Midbrain (tissue), 1 donor: ENCODE results near the gene MARK3.
"Not testable (repeated sequence)": the region's sequence is repeated elsewhere in the genome, so short reads cannot be mapped to it uniquely, and the experiment has no call there.

Experiments
- DNase-seq: peaks from one replicate; lab custom pipeline; 2025; lab: John Stamatoyannopoulos, UW

Gene MARK3

DNA sequence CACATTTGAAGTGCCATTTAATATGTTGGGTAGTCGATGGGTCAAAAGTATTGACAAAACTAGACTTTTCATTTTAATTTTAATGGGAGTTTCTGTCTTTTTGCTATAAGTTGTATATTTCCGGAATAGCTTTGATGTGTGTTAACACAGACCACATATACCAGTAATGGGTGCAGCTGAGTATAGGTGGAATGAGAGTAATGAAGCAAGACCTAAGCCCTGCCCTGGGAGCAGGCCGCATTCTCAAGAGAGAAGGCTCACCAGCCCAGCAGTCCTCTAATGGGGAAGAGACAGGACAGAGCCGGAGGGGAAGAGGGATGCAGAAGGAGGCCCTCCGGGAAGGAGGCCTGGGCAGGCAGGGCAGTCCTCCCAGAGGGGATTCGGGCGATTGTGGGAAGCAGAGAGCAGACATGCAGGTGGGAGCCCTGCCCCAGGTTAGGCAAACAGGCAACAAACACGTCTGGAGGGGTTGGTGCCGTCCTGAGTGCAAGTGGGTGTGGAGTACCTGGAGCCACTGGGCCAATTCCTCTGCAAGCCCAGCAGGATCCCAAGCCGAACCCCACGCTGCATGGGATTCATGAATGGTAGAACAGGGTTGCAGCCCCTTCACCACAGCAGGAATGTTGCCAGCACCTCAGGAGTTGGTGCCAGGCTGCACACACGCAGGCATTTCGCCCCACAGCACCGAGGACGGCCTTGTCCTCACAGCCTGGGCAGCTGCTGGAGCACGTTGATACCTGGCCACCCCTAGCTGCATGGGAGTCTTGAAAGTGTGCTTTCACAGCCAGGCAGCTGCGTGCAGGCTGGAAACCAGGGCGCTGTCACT, 129.6 kb downstream of the MARK3 start:
- DNase-seq, result no peak

DNA sequence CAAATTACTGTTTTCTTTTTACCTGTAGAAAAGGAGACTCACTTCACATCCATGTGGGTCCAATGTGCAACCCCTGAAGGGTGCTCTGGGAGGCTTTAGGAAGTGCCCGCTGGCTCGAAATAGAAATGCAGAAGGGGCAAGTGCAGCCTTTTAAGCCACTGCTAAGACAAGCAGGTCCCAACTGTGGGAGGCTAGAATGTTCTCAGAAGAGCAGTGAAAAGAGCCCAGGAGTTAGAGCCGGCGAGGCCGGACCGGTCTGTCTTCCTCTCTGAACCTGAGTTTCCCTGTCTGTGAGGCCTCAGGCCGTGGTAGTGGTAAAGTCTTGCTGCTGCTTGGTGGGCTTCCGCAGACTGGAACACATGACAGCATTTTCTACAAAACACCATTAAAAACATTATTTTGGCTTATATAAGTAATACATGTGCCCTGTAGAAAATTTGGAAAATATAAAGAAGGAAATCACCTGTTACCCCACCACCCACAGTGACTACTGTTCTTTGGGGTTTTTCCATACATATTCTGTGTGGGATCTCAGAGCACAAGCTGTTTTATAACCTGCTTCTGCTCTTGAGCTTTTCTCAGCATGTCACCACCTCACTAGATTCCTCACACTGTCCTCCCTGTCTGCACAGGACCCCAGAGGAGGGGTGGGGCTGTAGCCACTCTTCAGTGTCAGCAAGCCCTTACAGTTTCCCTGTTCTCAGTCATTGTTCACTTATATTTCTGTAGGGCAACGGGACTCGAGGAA, 131.4 kb downstream of the MARK3 start:
- no peak for DNase-seq

DNA sequence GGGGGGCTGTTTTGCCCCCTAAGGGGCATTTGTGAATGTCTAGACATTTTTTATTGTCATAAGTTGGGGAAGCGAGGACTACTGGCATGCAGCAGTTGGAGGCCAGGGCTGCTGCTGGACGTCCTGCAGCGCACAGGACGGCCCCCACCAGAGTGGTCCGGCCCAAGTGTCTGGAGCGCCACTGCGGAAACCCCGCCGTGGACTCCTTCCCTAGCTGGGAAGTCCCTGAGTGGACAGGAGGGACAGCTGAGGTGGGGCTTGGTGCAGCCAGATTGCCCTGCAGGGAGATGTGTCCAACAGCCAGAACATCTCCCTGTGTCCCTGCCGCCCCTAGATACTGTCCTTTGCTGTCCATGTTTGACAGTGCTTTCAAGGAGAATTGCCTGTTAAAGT, 132.0 kb downstream of the MARK3 start:
- DNase-seq, result no peak

DNA sequence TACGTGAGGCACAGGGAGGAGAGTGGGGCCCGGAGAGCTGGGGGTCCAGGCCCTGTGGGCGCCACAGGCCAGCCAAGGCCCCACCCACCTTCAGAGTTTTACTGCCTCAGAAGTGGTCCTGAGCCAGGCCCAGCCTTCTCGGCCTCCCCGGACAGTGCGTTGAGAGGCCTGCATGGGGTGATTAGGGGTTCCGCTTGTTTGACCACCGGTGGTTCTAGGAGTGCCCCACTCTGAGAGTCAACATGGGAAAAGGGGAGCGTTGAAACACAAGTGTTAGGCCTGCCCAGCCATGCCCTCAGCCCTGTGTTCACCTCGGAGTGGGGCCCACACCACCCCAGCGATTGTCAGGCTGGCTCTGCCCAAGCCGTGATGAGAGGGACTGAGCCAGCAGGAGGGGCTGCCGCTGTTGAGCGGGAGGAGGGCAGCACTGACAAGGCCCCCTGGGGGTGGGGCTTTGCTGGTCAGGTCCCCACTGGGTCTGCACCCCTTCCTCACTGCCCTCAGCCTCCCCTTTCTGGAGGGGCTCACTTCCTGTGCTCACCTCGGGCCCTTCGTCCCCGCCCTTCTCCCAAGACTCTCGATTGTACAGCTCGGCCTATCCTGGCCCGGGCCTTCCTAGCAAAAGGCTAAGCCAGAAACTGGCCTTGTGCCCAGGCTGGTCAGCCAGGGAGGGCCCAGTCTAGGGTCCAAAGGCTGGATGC, 132.7 kb downstream of the MARK3 start:
- DNase-seq, result peak; percentile 34

DNA sequence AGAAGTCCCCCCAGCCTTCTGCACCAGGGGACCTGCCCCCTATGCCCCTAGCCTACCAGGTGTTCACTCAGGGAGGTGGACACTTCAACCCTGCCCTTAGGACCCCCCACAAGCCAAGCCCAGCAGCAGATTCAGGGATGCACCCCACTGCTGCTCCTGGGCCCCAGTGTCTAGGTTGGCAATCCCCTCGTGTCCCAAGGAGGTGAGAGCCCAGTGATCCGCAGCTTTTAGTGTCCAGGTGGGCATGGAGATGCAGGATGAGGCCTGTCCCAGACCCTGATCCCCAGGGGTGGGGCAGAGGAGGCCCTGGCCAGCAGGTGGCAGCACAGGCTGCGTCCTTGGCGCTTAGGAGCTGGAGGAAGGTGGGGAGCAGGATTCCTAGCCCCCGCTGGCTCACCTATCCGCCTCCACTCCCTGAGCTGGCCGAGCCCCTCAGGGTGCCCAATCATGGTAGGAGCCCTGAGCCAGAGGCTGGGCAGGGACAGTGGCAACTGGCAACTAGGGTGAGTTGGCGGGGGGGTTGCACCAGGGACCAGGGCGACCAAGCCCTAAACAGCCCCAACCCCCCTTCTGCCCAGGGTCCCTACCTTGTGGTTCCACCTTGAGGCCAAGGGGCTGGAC, 133.3 kb downstream of the MARK3 start:
- DNase-seq, result peak; percentile 77

DNA sequence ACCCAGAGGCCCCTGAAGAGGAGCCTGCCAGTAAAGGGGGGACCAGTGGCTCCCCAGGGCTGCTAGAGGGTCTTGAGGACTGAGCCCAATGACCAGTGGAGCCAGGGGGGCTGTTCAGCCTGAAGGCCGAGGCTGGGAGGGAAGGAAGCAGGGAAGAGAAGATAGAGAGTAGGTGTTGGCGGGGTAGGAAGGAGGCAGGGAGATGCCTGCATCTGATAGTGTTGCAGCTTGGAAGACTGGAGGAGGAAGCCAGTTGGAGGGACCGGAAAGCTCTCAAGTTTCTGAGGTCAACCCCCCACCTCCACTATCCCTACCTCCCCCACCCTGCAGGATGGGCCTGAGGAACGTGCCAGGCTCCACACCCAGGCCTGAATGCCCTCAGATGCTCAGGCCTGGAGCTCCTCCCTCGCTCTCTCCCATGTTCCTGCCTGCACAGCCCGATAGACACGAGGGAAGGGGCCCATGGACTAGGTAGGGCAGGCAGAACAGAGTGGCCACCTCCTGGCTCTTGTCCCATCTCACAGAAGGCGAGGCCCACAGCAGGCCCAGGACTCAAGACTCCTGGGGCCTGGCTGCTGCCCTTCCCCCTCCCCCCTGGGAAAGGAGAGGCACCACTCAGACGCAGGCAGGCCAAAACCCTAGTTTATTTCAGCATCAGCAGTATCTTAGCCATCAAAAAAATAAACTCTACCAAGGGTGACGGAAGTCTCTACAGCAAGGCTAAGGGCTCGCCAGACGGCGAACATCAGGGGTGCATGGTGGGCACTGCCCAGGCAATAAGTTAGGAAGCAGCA, 134.0 kb downstream of the MARK3 start:
- DNase-seq, result no peak

DNA sequence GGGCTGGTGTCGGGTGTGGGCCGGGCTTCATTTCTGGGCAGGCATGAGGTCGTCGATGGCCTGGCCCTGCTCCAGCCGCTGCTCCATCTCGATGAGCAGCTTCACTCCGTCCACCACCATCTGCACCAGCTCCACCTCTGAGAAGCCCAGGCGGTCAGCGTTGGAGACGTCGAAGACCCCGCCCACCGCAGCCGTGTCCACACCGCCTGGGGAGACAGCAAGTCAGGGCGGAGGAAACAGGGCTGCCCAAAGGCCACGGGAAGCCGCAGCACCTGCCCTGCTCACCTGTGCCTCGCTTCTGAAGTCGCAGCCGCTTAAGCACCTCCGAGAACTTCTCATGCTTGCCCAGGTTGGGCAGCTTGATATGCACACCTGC, 134.6 kb downstream of the MARK3 start:
- DNase-seq, result no peak

DNA sequence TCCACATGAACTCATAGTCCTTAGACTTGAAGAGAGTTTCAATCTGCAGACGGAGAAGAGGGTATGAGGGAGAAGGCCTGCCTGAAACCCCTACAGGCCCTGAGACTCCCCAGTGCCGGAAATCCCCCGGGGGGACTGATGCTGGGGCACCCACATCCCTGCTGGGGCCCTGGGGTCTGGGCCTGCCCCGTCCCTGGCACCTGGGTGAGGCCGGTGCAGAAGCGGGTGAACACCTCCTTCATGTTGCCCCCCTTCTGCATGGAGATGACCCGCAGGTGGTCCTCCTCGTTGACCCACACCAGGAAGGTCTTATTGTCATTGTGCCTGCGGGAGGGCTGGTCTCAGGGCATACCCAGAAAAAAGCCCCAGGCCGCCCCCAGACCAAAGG, 135.0 kb downstream of the MARK3 start:
- DNase-seq, result no peak

DNA sequence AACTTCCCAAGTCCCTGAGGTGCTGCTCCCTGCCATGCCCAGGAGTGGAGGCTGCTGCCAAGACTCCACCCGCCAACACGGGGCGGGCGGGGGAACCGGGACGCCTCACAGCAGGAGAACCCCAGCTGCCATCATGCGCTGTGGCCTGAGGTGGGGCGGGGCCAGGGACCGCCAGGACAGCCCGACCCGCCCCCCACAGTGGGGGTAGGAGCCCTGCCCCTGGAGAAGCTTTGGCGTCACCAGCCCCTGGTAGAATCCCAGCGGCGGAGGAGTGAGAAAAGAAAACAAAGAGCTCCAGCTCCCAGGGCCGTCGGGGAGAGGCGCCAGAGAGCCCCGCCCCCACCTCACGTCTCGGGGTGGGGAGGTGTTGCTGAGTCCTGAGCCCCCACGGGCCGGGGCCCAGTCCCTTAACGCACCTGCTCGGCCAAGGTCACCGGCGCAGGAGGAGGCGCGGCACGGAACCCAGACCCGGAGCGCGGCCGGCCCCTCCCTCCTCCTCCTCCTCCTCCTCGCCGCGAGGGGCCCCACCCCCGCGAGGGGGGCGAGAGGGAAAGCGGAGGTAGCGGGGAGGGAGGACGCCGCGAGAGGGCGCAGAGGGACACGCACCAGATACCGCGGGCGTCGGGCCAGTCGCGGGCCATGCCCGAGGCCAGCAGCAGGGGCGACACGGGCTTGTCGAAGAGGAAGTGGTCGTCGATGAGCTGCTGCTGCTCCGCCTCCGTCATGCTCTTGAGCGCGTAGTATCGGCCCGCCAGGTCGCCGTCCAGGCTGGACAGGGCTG, 135.6 kb downstream of the MARK3 start:
- DNase-seq, result peak; percentile 81

DNA sequence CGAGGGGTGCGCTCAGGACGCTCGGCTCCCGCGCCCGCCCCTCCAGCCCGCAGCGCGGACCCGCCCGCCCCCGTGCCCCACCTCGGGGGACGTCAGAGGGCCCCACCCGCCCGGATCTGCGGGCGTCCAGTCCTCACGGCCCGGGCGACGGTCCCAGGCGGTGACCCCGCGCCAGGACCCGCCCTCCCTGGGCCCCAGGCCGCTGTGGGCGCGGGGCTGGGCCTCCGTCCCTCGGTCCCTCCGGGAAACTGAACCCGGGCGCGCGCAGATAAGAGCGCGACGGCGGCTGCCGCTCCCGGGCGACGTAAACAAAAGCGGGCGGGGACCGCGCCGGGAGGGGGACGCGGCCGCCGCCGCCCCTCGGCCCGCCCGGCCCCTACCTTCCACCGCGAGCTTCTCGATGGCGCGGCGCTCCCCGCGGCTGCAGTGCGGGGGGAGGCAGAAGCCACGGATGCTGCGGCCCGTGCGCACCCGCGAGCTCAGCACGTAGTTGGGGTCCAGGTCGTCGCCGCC, 136.3 kb downstream of the MARK3 start:
- peak; percentile 74 for DNase-seq

DNA sequence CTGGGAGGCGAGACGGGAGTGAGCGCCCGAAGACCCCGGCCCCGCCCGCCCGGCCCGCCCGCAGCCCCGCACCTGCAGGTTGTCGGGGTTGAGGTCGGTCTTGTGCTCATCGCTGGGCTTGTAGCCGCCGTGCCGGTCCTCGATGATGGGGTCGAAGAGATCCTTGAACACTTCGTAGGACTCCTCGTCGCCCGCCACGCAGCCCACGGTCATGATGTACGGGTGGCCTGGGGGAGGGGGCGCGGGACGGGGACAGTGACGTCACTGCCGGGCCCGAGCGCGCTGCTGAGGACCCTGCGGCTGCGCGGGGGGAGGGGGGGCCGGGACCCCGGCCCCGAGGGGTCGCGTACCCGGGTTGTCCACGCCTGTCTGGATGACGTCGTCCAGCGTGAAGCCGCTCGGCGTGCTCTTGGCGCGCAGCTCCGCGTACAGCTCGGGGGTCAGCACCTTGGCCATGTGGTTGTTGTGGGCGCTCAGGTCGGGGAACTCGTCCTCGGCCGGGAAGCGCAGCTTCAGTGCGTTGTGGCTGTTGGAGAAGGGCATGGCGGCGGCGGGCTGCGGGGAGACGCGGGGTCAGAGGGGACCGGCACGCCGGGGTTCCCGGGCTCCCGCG, 136.8 kb downstream of the MARK3 start:
- peak; percentile 26 for DNase-seq

DNA sequence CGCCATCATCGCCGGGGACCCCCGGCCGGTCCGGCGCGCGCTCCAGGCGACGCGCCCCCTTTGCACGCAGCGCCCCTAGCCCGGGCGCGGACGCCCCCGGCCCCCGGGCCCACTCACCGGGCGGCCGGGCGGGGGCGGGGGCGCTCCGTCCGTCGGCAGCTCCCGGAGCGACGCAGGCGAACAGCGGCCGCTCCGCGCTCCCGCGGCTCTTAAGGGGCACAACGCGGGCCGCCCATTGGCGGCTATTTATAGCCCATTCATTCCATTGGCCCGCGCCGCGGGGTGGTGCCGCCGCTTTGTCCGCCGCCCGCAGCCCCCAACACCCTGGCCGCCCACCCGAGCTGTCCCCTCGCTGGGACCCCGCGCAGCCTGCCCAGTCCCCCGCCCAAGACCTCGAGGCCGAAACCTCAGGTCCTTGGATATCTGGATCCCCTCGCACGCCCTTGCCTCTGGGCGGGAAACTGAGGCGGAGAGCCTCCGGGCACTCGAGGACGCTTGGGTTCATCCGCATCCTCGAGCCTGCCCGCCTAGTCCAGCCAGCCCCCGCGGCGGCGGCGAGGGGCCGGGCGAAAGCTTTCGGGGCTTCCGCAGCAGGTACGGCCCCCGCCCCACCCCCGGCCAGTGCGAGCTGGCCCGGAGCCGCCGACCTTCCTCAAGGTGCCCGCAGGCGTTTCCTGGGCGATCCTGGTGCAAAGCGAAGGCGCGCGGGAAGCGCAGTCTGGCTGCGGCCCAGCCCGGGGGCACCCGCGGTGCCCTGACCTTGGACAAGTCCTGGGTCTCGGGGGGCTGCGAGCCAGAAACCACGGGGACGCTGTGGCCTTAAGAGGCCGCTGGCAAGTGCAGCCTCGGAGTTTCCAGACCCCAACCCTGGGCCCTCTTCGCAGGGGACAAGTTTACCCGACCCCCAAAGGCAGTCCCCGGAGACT, 137.7 kb downstream of the MARK3 start, which contains the start of gene CKB:
TSS of gene CKB (minus strand) at position 182 of the 926 bp plus-strand sequence. CDS start 337 bp downstream, outside the sequence.
- DNase-seq, result peak; percentile 89

DNA sequence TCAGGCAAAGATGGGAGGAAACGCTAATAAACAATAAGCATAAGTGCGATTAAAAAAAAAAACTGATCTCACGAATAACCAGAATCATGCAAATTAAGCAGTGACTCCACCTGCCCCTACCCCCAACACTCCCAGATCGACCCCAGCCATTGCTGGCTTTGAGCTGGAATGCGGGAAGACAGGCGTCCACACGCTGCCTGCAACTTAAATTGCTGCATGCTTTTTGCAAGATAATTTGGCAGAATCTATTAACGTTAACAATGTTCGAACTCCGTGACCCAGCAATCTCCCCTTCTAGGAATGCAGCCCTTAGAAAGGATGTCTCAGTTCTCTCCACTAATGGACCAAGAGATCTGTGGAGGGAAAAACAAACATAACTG, 138.3 kb downstream of the MARK3 start:
- no peak for DNase-seq

DNA sequence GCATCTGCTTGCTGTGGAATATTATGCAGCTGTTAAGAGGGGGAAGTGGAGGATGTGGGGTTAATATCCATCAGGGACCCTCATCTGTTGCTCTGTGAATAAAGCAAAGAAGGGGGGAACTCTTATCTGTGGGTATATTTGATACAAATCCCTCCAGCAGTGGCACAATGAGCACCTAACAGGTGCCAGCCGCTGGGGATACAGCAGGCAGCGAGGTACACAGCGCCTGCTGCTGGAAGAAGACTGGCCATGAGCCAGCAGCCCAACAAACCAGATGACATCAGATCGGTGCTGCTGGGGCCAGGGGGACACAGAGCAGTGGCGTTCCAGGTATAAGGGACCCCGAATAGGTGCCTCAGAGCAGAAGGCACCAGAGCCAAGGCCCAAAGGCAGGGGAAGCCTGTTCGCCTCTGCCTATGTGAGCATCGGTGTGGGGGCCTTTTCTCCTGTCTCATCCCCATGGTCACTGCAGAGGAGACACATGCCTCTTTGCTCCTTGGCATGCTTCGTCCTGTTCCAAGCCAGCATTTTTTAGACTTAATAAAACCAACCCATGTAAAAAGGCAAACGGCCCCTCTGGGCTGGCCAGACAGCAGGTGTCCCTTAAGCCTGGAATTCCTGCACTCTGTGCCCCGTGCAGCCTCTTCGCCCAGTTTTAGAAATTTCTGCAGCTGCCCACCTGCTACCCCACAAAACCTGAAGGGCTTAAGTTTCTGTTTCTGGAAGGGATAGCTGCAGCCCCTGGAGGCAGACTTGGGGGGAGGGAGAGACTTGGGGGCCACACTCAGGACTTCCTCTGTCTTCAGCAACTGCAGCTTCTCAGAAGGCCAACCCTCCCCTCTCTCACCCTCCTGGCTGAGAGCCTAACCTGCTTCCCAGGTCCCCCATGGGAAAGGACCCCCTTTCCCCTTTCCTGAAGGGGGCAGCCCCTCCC, 139.1 kb downstream of the MARK3 start:
- DNase-seq, result no peak

DNA sequence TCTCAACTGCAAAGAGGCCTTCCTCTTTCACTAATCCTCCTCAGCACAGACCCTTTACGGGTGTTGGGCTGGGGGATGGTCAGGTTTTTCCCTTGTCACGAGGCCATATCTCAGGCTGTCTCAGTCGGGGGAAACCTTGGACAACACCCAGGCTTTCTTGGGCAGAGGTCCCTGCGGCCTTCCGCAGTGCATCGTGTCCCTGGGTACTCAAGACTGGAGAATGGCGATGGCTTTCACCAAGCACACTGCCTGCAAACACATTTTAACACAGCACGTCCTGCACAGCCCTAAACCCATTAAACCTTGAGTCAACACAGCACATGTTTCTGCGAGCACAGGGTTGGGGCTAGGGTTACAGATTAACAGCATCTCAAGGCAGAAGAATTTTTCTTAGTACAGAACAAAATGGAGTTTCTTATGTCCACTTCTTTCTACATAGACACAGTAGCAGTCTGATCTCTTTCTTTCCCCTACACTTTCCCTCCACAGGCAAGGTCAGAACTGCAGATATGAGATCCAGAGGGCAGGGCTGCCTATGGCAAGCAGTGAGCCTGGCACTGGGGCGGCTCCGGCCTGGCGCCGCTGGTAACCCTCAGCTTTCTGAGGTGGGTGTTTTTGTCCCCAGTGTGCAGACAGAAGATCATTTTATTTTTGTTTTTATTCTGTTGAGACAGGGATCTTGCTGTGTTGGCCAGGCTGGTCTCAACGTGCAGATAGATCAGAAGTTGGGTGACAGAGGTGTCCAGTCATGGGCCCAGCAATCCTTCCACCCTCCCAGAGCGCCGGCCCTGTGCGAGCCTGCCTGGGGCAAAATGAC, 140.4 kb downstream of the MARK3 start:
- DNase-seq, result not testable (repeated sequence)

DNA sequence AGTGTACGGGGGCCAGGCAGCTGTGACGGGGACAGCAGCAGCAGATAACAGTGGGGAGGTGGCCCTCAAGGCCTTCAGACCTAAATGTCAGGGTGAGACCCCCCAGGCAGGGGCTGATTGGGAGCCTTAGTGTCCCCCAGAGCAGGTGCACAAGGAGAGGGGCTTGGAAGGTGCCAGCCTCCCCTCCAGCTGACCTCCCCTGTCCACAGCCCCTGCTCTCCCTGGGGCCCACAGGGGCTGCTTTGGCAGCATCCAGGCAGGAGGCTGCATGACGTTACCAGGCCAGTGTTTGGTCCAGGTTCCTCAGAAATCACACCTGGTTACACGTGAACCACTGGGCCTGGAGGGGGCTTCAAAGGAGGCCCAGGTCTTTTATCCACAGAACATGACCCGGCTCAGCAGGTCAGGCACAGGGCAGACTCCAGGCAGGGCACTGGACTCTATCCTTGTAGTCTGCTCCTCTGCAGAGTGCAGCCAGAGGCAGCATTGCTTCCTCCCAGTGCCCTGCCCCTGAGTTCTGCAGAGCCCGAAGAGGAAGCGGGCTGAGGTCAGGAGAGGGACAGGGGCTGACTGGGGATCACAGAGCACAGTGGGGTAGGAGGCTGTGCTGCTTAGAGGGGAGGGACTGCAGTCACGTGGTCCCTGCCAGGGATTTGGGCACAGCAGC, 141.2 kb downstream of the MARK3 start:
- DNase-seq, result no peak
